KMS-11 (cell line): ENCODE measurements around the gene PFKP.

Experiments used
- H2AFZ ChIP-seq: fragments of 200-600 bp; sonication (generic); 2 replicates; pipeline ENCODE4 v1.6.1; 2016; ENCODE audit warnings: antibody characterized with exemption, mixed run types, low read depth
- H3K27ac ChIP-seq: fragments of 200-600 bp; sonication (generic); 2 replicates; pipeline ENCODE4 v1.6.1; 2016; ENCODE audit warnings: mild to moderate bottlenecking, mixed run types
- H3K27me3 ChIP-seq: fragments of 200-600 bp; sonication (generic); 2 replicates; pipeline ENCODE4 v1.6.1; 2017; ENCODE audit warnings: mild to moderate bottlenecking, low read depth, mixed run types, moderate library complexity; ENCODE audit not compliant: insufficient read depth
- H3K36me3 ChIP-seq: fragments of 200-600 bp; sonication (generic); 2 replicates; pipeline ENCODE4 v1.6.1; 2017; ENCODE audit warnings: mild to moderate bottlenecking, mixed run types; ENCODE audit not compliant: insufficient read depth
- H3K4me1 ChIP-seq: fragments of 200-600 bp; sonication (generic); 2 replicates; pipeline ENCODE4 v1.6.1; 2016; ENCODE audit warnings: mild to moderate bottlenecking, low read depth, mixed run types; ENCODE audit not compliant: poor library complexity, severe bottlenecking
- H3K4me2 ChIP-seq: fragments of 200-600 bp; sonication (generic); 2 replicates; pipeline ENCODE4 v1.7.0; 2016; ENCODE audit warnings: mild to moderate bottlenecking, mixed run types
- H3K4me3 ChIP-seq: fragments of 200-600 bp; sonication (generic); IDR thresholded peaks from 2 replicates; pipeline ENCODE4 v1.6.1; 2017; ENCODE audit warnings: low read depth, low read length, mixed read lengths; ENCODE audit not compliant: insufficient read depth
- H3K79me2 ChIP-seq: fragments of 200-600 bp; sonication (generic); 2 replicates; pipeline ENCODE4 v1.6.1; 2016; ENCODE audit warnings: low read depth, mixed run types; ENCODE audit not compliant: insufficient read depth
- H3K9ac ChIP-seq: fragments of 200-600 bp; sonication (generic); 2 replicates; pipeline ENCODE4 v1.6.1; 2016; ENCODE audit warnings: mild to moderate bottlenecking, mixed run types
- H4K20me1 ChIP-seq: fragments of 200-600 bp; sonication (generic); 2 replicates; pipeline ENCODE4 v1.6.1; 2016; ENCODE audit warnings: mild to moderate bottlenecking, mixed run types; ENCODE audit not compliant: insufficient read depth
- CTCF ChIP-seq: fragments of 200-600 bp; sonication (generic); conservative IDR thresholded peaks from 2 replicates; pipeline ENCODE4 v1.6.1; 2017; ENCODE audit warnings: low read depth, mild to moderate bottlenecking, antibody characterized with exemption, low read length, moderate library complexity, mixed read lengths

The PFKP gene

GRCh38 chr10:3098689-3099088 is 31.3 kb downstream of the PFKP start:
- TF ChIP-seq CTCF, result no peak
- H3K4me3 ChIP-seq, result no peak overlapping the region
- H2AFZ ChIP-seq, result no peak overlapping the region
- no peaks in the 10 kb centered on the region for H3K4me1 ChIP-seq
- H3K36me3 ChIP-seq, result peaks cover 21% of the 10 kb centered on the region; the same call in 1 of the 2 replicates
- no peaks in the 10 kb centered on the region; the same call in 1 of the 2 replicates for H4K20me1 ChIP-seq
- no peak overlapping the region for H3K27ac ChIP-seq
- H3K27me3 ChIP-seq, result no peaks in the 10 kb centered on the region
- H3K79me2 ChIP-seq, result peaks cover 65% of the 10 kb centered on the region
- H3K9ac ChIP-seq, result no peak overlapping the region
- no peak overlapping the region for H3K4me2 ChIP-seq

GRCh38 chr10:3099291-3100092 is 32.1 kb downstream of the PFKP start:
- Histone ChIP-seq H3K27me3 (no peaks in the 10 kb centered on the region), H2AFZ (no peak overlapping the region), H3K9ac (no peak overlapping the region), H3K27ac (no peak overlapping the region), H3K36me3 (peaks cover 21% of the 10 kb centered on the region; the same call in 1 of the 2 replicates), H4K20me1 (no peaks in the 10 kb centered on the region; the same call in 1 of the 2 replicates), H3K79me2 (peaks cover 57% of the 10 kb centered on the region), H3K4me3 (no peak overlapping the region), H3K4me1 (no peaks in the 10 kb centered on the region), H3K4me2 (no peak overlapping the region)
- no peak for TF ChIP-seq CTCF

- Histone ChIP-seq H3K4me2 (no peak overlapping the region), H3K27me3 (no peaks in the 10 kb centered on the region), H3K4me1 (no peaks in the 10 kb centered on the region), H2AFZ (no peak overlapping the region), H3K9ac (no peak overlapping the region), H4K20me1 (no peaks in the 10 kb centered on the region), H3K79me2 (peaks cover 49% of the 10 kb centered on the region), H3K4me3 (no peak overlapping the region), H3K27ac (no peak overlapping the region), H3K36me3 (peaks cover 15% of the 10 kb centered on the region; the same call in 1 of the 2 replicates)
- no peak for TF ChIP-seq CTCF
Observed at GRCh38 chr10:3100093-3100792, 32.9 kb downstream of the PFKP start.

- no peaks in the 10 kb centered on the region for H4K20me1 ChIP-seq
- no peak overlapping the region for H3K4me2 ChIP-seq
- no peaks in the 10 kb centered on the region for H3K27me3 ChIP-seq
- H3K36me3 ChIP-seq, result peaks cover 15% of the 10 kb centered on the region; the same call in 1 of the 2 replicates
- H3K4me1 ChIP-seq, result no peaks in the 10 kb centered on the region
- no peak overlapping the region for H3K4me3 ChIP-seq
- no peak overlapping the region for H3K27ac ChIP-seq
- TF ChIP-seq CTCF, result no peak
- H3K79me2 ChIP-seq, result peaks cover 41% of the 10 kb centered on the region
- H2AFZ ChIP-seq, result no peak overlapping the region
- H3K9ac ChIP-seq, result no peak overlapping the region
Observed at GRCh38 chr10:3100856-3101640, 33.7 kb downstream of the PFKP start.
